CD14-positive monocyte (primary cell): ENCODE data around the gene TXNIP. TPM values are rescaled to one million over a fixed set of nuclear protein-coding genes. Genes with fewer than 3 reads are reported as not detected.

Experiments used
- DNase-seq, 3 donors: peaks; one replicate each; pipeline ENCODE4 v3.0.0-alpha.2; 2011 to 2022
- H2AFZ ChIP-seq: 2 replicates; pipeline ENCODE4 v1.6.0; 2012; ENCODE audit warnings: mild to moderate bottlenecking, low read depth, low read length, inconsistent platforms; ENCODE audit not compliant: insufficient read depth, poor library complexity, severe bottlenecking
- H3K27ac ChIP-seq, 2 donors: 1 replicate in 1 of 2; 2 replicates in 1 of 2; pipeline ENCODE4 v1.5.1; 2012 to 2013; ENCODE audit warnings: low read length in 2 of 2, control low read depth in 1 of 2, inconsistent platforms in 1 of 2, low read depth in 1 of 2, mild to moderate bottlenecking in 1 of 2
- H3K27me3 ChIP-seq, 2 donors: one replicate each; pipeline versions ENCODE4 v1.6.0 to v1.6.1; 2011 to 2013; ENCODE audit warnings: low read length in 2 of 2; ENCODE audit not compliant: control insufficient read depth in 2 of 2, insufficient read depth in 2 of 2
- H3K36me3 ChIP-seq, 2 donors: replicated peaks in 1 of 2; 1 replicate in 1 of 2; 2 replicates in 1 of 2; pipeline versions ENCODE4 v1.5.1 to v1.6.1; 2012 to 2013; ENCODE audit warnings: low read length in 2 of 2, control low read depth in 1 of 2, inconsistent platforms in 1 of 2, mild to moderate bottlenecking in 1 of 2; ENCODE audit not compliant: insufficient read depth in 2 of 2, control insufficient read depth in 1 of 2
- H3K4me1 ChIP-seq, 2 donors: 1 replicate in 1 of 2; 2 replicates in 1 of 2; pipeline versions ENCODE4 v1.5.1 to v1.6.1; 2012 to 2013; ENCODE audit warnings: low read length in 2 of 2, control low read depth in 1 of 2, inconsistent platforms in 1 of 2, mild to moderate bottlenecking in 1 of 2, moderate library complexity in 1 of 2; ENCODE audit not compliant: insufficient read depth in 2 of 2, control insufficient read depth in 1 of 2
- H3K4me2 ChIP-seq: replicated peaks from 2 replicates; pipeline ENCODE3; 2012; ENCODE audit warnings: low read length, moderate library complexity, mild to moderate bottlenecking; ENCODE audit not compliant: poor library complexity, severe bottlenecking; ENCODE audit errors: extremely low read depth
- H3K4me3 ChIP-seq, 3 experiments: fragments of 200-600 bp in 1 of 3; sonication (generic) in 1 of 3; replicated peaks in 1 of 3; 1 replicate in 2 of 3; 2 replicates in 1 of 3; pipeline ENCODE4 v1.5.1; 2011 to 2013; ENCODE audit warnings: low read length in 3 of 3, mild to moderate bottlenecking in 3 of 3, control low read depth in 2 of 3, low read depth in 2 of 3, inconsistent platforms in 1 of 3, moderate library complexity in 1 of 3
- H3K79me2 ChIP-seq: 2 replicates; pipeline ENCODE4 v1.6.0; 2012; ENCODE audit warnings: mild to moderate bottlenecking, control low read depth, inconsistent platforms, low read length, moderate library complexity; ENCODE audit not compliant: insufficient read depth
- H3K9ac ChIP-seq: 2 replicates; pipeline ENCODE4 v1.6.0; 2017; ENCODE audit warnings: low read length, mild to moderate bottlenecking; ENCODE audit not compliant: insufficient read depth, poor library complexity, severe bottlenecking
- H3K9me3 ChIP-seq, 2 donors: replicated peaks in 1 of 2; 1 replicate in 1 of 2; 2 replicates in 1 of 2; pipeline versions ENCODE4 v1.5.1 to v1.6.1; 2012 to 2013; ENCODE audit warnings: low read length in 2 of 2, control low read depth in 1 of 2; ENCODE audit not compliant: control insufficient read depth in 1 of 2, insufficient read depth in 1 of 2
- H4K20me1 ChIP-seq: 2 replicates; pipeline ENCODE4 v1.6.0; 2012; ENCODE audit warnings: mild to moderate bottlenecking, low read length, control low read depth, moderate library complexity; ENCODE audit not compliant: insufficient read depth
- H3K27ac Mint-ChIP-seq, 7 donors: one replicate each; pipeline ENCODE4 v1.8.0; 2020; ENCODE audit warnings: mild to moderate bottlenecking in 7 of 7, mixed read lengths in 7 of 7, moderate library complexity in 6 of 7, inconsistent platforms in 2 of 7
- H3K27me3 Mint-ChIP-seq, 3 donors: one replicate each; pipeline ENCODE4 v1.8.0; 2021 to 2022; ENCODE audit warnings: low read depth in 3 of 3, mild to moderate bottlenecking in 3 of 3, mixed read lengths in 3 of 3, moderate library complexity in 3 of 3, inconsistent platforms in 1 of 3
- H3K36me3 Mint-ChIP-seq, 2 donors: one replicate each; pipeline ENCODE4 v1.8.0; 2020; ENCODE audit warnings: mixed read lengths in 2 of 2, inconsistent platforms in 1 of 2, mild to moderate bottlenecking in 1 of 2
- H3K4me1 Mint-ChIP-seq: one replicate; pipeline ENCODE4 v1.8.0; 2020; ENCODE audit warnings: mild to moderate bottlenecking, mixed read lengths
- H3K4me3 Mint-ChIP-seq, 2 donors: one replicate each; pipeline ENCODE4 v1.8.0; 2020; ENCODE audit warnings: mild to moderate bottlenecking in 2 of 2, mixed read lengths in 2 of 2, moderate library complexity in 1 of 2
- H3K9me3 Mint-ChIP-seq, 7 donors: one replicate each; pipeline ENCODE4 v1.8.0; 2020 to 2022; ENCODE audit warnings: mixed read lengths in 7 of 7, mild to moderate bottlenecking in 6 of 7, moderate library complexity in 6 of 7, inconsistent platforms in 2 of 7
- WGBS: methylation state at CpG from one replicate; pipeline ENCODE4 v1.1.5; 2013; ENCODE audit warnings: missing lambda C conversion rate; ENCODE audit not compliant: insufficient coverage; 5-methylcytosine and 5-hydroxymethylcytosine counted together
- intact Hi-C, 2 donors: fragments of 100-400 bp; cut with micrococcal nuclease; formaldehyde crosslinking; loops; one replicate each; pipeline versions ENCODE4 v1.15.0 to v1.15.1; 2023
- polyA plus RNA-seq, 3 donors: library from polyadenylated mRNA; depleted of rRNA in 1 of 3; unstranded in 2 of 3; stranded (reverse) in 1 of 3; fragments of 300-500 nt in 2 of 3; fragments of >200 nt in 1 of 3; fragmentation: Illumina TruSeq in 2 of 3; gene quantifications; 1 replicate in 2 of 3; 2 replicates in 1 of 3; pipeline ENCODE4 v1.2.3, GENCODE V29; 2012 to 2021
- TF ChIP-seq, protein P1 (sequence below): fragments of 200-600 bp; IDR thresholded peaks from one replicate; pipeline ENCODE4 v1.8.0; 2022; ENCODE audit warnings: antibody characterized with exemption, mild to moderate bottlenecking

TXNIP gene
- polyA plus RNA-seq, 3 donors, result 640 to 3,778 (median 844) TPM

DNA sequence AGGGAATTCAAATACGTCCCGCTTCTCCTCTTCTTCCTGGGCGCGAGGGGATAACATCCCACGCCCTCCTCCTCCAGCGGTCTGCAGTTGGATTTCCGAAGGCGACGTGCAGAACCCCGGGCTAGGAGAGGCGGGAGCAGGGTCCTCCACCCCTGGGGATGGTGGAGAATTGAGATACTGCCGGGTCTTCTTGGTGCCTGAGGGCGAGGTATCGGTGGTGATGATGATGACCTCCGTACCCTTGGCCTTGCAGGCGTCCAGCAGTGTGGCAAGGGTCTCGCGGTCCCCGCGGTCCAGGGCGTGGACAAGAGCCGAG, 35.3 kb downstream of the TXNIP start:
- no peaks in the 10 kb centered on the region for H3K36me3 ChIP-seq
- H4K20me1 ChIP-seq, result peaks cover 3% of the 10 kb centered on the region
- peaks cover 17% of the 10 kb centered on the region for H3K79me2 ChIP-seq
- Mint-ChIP-seq H3K4me1 (peaks cover 79% of the 10 kb centered on the region), H3K27ac (peak overlapping the region in 3 of 7 donors; percentile 30 to 66 (median 50)), H3K4me3 (peak overlapping the region; percentile 91 to 97), H3K27me3 (peaks cover 30 to 37% (median 31%) of the 10 kb centered on the region in 3 donors), H3K9me3 (peaks cover 0 to 8% (median 0%) of the 10 kb centered on the region in 7 donors), H3K36me3 (peaks cover 1 to 3% of the 10 kb centered on the region in 2 donors)
- peak overlapping the region; percentile 91 for H3K4me2 ChIP-seq
- 3% methylated on average over 11 of the region's 22 CpGs for WGBS
- H3K4me3 ChIP-seq, result peak overlapping the region; percentile 53 to 87 (median 71)
- peaks cover 6 to 31% of the 10 kb centered on the region in 2 donors for H3K27me3 ChIP-seq
- no peaks in the 10 kb centered on the region for H3K9me3 ChIP-seq
- TF ChIP-seq, protein P1, sequence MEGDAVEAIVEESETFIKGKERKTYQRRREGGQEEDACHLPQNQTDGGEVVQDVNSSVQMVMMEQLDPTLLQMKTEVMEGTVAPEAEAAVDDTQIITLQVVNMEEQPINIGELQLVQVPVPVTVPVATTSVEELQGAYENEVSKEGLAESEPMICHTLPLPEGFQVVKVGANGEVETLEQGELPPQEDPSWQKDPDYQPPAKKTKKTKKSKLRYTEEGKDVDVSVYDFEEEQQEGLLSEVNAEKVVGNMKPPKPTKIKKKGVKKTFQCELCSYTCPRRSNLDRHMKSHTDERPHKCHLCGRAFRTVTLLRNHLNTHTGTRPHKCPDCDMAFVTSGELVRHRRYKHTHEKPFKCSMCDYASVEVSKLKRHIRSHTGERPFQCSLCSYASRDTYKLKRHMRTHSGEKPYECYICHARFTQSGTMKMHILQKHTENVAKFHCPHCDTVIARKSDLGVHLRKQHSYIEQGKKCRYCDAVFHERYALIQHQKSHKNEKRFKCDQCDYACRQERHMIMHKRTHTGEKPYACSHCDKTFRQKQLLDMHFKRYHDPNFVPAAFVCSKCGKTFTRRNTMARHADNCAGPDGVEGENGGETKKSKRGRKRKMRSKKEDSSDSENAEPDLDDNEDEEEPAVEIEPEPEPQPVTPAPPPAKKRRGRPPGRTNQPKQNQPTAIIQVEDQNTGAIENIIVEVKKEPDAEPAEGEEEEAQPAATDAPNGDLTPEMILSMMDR, result no peak
- peak overlapping the region; percentile 90 for H2AFZ ChIP-seq
- peak overlapping the region; percentile 44 for H3K9ac ChIP-seq
- DNase-seq, result no peak
- intact Hi-C loops, result loop anchor here (5.0 to 10.0 kb wide), 3 partner anchors 36 to 96 kb away; partner anchors contain the start of genes PEX11B (in 1 of the 2) and TXNIP (in 1 of the 2)
- peaks cover 73 to 85% of the 10 kb centered on the region in 2 donors for H3K4me1 ChIP-seq
- H3K27ac ChIP-seq, result no peak overlapping the region

DNA sequence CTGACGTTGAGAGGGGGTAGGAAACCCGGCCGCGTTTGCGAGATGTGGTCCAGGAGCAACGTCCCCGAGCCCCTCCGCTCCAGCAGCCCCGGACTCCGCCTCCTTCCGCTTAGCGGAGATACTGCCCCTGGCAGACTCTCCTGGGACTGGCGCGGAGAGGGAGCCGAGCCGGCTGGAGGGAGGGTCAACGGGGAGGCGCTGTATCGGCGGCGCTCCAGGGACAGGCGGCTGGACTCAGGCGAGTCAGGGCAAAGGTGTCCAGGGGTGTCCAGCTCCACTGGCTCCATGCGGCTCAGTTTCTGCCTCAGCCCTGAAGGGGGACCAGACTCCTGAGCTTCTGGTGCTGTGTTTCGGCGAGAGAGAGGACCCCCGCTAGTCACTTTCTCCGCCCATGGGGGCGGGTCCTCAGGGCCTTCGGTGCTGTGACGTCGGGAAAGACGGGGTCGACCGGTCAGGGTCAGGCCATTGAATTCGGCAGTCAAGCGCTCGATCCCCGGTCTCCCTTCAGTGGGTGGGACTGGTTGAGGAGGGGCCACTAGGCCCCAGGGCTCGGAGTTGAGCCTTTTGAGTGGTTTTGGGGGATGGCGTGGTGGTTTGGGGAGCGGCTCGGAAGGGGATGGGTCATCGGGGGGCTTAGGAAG, 35.8 kb downstream of the TXNIP start:
- H3K4me2 ChIP-seq, result peak overlapping the region; percentile 91
- no peaks in the 10 kb centered on the region for H3K9me3 ChIP-seq
- intact Hi-C loops, result loop anchor here (5.0 to 10.0 kb wide), 3 partner anchors 37 to 96 kb away; partner anchors contain the start of genes PEX11B (in 1 of the 2) and TXNIP (in 1 of the 2)
- H3K27me3 Mint-ChIP-seq, result peaks cover 30 to 37% (median 31%) of the 10 kb centered on the region in 3 donors
- under 1% methylated on average over 39 of the region's 44 CpGs for WGBS
- H3K4me1 ChIP-seq, result peaks cover 76 to 89% of the 10 kb centered on the region in 2 donors
- H3K27me3 ChIP-seq, result peaks cover 6 to 31% of the 10 kb centered on the region in 2 donors
- H3K36me3 Mint-ChIP-seq, result peaks cover 1 to 3% of the 10 kb centered on the region in 2 donors
- H3K27ac Mint-ChIP-seq, result peak overlapping the region in 4 of 7 donors; percentile 30 to 66 (median 48)
- peaks cover 21% of the 10 kb centered on the region for H3K79me2 ChIP-seq
- H2AFZ ChIP-seq, result peak overlapping the region; percentile 90
- peaks cover 0 to 8% (median 0%) of the 10 kb centered on the region in 7 donors for H3K9me3 Mint-ChIP-seq
- H3K4me3 Mint-ChIP-seq, result peak overlapping the region; percentile 91 to 97
- TF ChIP-seq, protein P1, result peak; percentile 20
- DNase-seq, result peak; percentile 34 to 48 (median 46)
- peak overlapping the region; percentile 44 for H3K9ac ChIP-seq
- no peaks in the 10 kb centered on the region for H3K36me3 ChIP-seq
- H3K4me3 ChIP-seq, result peak overlapping the region; percentile 53 to 87 (median 71)
- H3K27ac ChIP-seq, result no peak overlapping the region
- peaks cover 3% of the 10 kb centered on the region for H4K20me1 ChIP-seq
- H3K4me1 Mint-ChIP-seq, result peaks cover 84% of the 10 kb centered on the region
